ENCODE measurements around the gene EAF2.

GRCh38 chr3:121836064-121836463 lies 1.1 kb downstream of the EAF2 start:
- TF ChIP-seq CTCF (IDR thresholded peaks at IDR 0.05) (no peak), POLR2AphosphoS5 (IDR thresholded peaks at IDR 0.05) (no peak)

Data from breast epithelium (tissue), 3 donors.